HepG2 (cell line): ENCODE results near the gene RASL10A. TPM values are rescaled to one million over a fixed set of nuclear protein-coding genes. Genes with fewer than 3 reads are reported as not detected.

Experiments used
- ATAC-seq: fragments of 200-7000 bp; cut with Tn5 transposase; 3 replicates; pipeline ENCODE4 v1.9.1; 2020; ENCODE audit warnings: mild to moderate bottlenecking, moderate library complexity
- BruUV-seq: library from RNA; stranded (reverse); fragments of 400-500 nt; replicated peaks from 2 replicates; lab custom pipeline; 2021; lab: Mats Ljungman, UMichigan
- CTCF ChIA-PET: fragments of 300-600 bp; formaldehyde crosslinking; extraction: SDS; loops from one replicate; lab custom pipeline; 2021; ENCODE audit warnings: low total read pairs, inconsistent platforms, low intra/inter-chr PET ratio; lab: Yijun Ruan, JAX
- POLR2A ChIA-PET: fragments of 350-600 bp; sonication (Branson Sonifier 250); formaldehyde crosslinking; loops from one replicate; lab custom pipeline; 2020; ENCODE audit warnings: antibody characterized with exemption, inconsistent platforms; lab: Yijun Ruan, JAX
- DNase-seq: peaks from one replicate; pipeline ENCODE4 v3.0.0-alpha.2; 2015; ENCODE audit warnings: low spot score
- FAIRE-seq: peaks from 3 replicates; lab custom pipeline; 2011; peaks lifted over from hg19 to GRCh38; lab: Jason Lieb, UNC
- H2AFZ ChIP-seq: one replicate; pipeline ENCODE4 v1.6.1; 2011; ENCODE audit warnings: low read length, inconsistent platforms
- H3K27ac ChIP-seq: fragments of 300-600 bp; 3 replicates; pipeline ENCODE4 v1.8.0; 2011; ENCODE audit warnings: mixed run types, mild to moderate bottlenecking, mixed read lengths, low read length, inconsistent platforms; ENCODE audit not compliant: insufficient read depth; ENCODE audit errors: extremely low read length
- H3K27me3 ChIP-seq, 2 experiments: fragments of 200-600 bp in 1 of 2; 2 replicates in 1 of 2; 3 replicates in 1 of 2; pipeline versions ENCODE4 v1.6.0 to v1.8.0; 2011; ENCODE audit warnings: low read length in 2 of 2, mild to moderate bottlenecking in 2 of 2, moderate library complexity in 2 of 2, inconsistent platforms in 1 of 2; ENCODE audit not compliant: insufficient read depth in 2 of 2, control insufficient read depth in 1 of 2
- H3K36me3 ChIP-seq, 2 experiments: fragments of 200-600 bp in 1 of 2; replicated peaks in 1 of 2; 2 replicates in 1 of 2; 3 replicates in 1 of 2; pipeline versions ENCODE4 v1.5.1 to v1.8.0; 2011; ENCODE audit warnings: low read length in 2 of 2, inconsistent platforms in 1 of 2; ENCODE audit not compliant: insufficient read depth in 2 of 2, control insufficient read depth in 1 of 2
- H3K4me1 ChIP-seq: 2 replicates; pipeline ENCODE4 v1.5.1; 2012; ENCODE audit warnings: low read length, inconsistent platforms; ENCODE audit not compliant: insufficient read depth
- H3K4me2 ChIP-seq: 2 replicates; pipeline ENCODE4 v1.6.0; 2011; ENCODE audit warnings: low read depth, low read length, inconsistent platforms
- H3K4me3 ChIP-seq, 3 experiments: fragments of 200-600 bp in 1 of 3; sonication (generic), shearing (Covaris generic) in 1 of 3; replicated peaks in 1 of 3; 2 replicates each; pipeline ENCODE4 v1.5.1; 2011 to 2016; ENCODE audit warnings: low read length in 3 of 3, inconsistent platforms in 2 of 3, low read depth in 2 of 3, mild to moderate bottlenecking in 2 of 3, control low read depth in 1 of 3, mixed read lengths in 1 of 3; ENCODE audit not compliant: insufficient read depth in 1 of 3
- H3K79me2 ChIP-seq: one replicate; pipeline ENCODE4 v1.6.1; 2011; ENCODE audit warnings: low read length, inconsistent platforms; ENCODE audit not compliant: insufficient read depth
- H3K9ac ChIP-seq: 2 replicates; pipeline ENCODE4 v1.6.0; 2011; ENCODE audit warnings: mild to moderate bottlenecking, low read depth, low read length, inconsistent platforms; ENCODE audit not compliant: insufficient read depth
- H3K9me3 ChIP-seq: 2 replicates; pipeline ENCODE4 v1.5.1; 2012; ENCODE audit warnings: mild to moderate bottlenecking, low read length
- H4K20me1 ChIP-seq: 2 replicates; pipeline ENCODE4 v1.6.0; 2011; ENCODE audit warnings: inconsistent platforms, mild to moderate bottlenecking, low read length, moderate library complexity; ENCODE audit not compliant: insufficient read depth
- AGO2 ChIP-seq: fragments of 200-400 bp; formaldehyde crosslinking; optimal IDR thresholded peaks from 2 replicates; pipeline ENCODE3; 2017; ENCODE audit warnings: mild to moderate bottlenecking, low read depth, low read length, moderate library complexity
- CEBPG ChIP-seq: IDR thresholded peaks from 2 replicates; pipeline ENCODE4 v1.6.1; 2016
- KLF13 ChIP-seq: sonication (generic); formaldehyde crosslinking; IDR thresholded peaks from 2 replicates; pipeline ENCODE4 v1.4.0; 2020; ENCODE audit warnings: mild to moderate bottlenecking, missing genetic modification reagents
- RELA ChIP-seq: sonication (generic); formaldehyde crosslinking; IDR thresholded peaks from 2 replicates; pipeline ENCODE4 v1.4.0; 2020; ENCODE audit warnings: missing genetic modification reagents
- SMAD1 ChIP-seq: sonication (generic); formaldehyde crosslinking; IDR thresholded peaks from 2 replicates; pipeline ENCODE4 v1.4.0; 2020; ENCODE audit warnings: missing genetic modification reagents, low read depth, mild to moderate bottlenecking, borderline replicate concordance
- ZFX ChIP-seq: sonication (generic); formaldehyde crosslinking; IDR thresholded peaks from 2 replicates; pipeline ENCODE4 v1.4.0; 2020; ENCODE audit warnings: mild to moderate bottlenecking, low read depth, missing genetic modification reagents, moderate library complexity
- ZNF232 ChIP-seq: sonication (generic); formaldehyde crosslinking; IDR thresholded peaks from 2 replicates; pipeline ENCODE4 v1.4.0; 2020; ENCODE audit warnings: missing genetic modification reagents, borderline replicate concordance
- WGBS: methylation state at CpG from one replicate; pipeline ENCODE4 v1.1.6; 2017; ENCODE audit warnings: low lambda C conversion rate; 5-methylcytosine and 5-hydroxymethylcytosine counted together
- in situ Hi-C: cut with HindIII; loops from 2 replicates; pipeline ENCODE4 v1.10.0; 2017; ENCODE audit warnings: low pct_unique_long_range_greater_than_20kb; ENCODE audit not compliant: extremely low pct_ligation_motif_present
- intact Hi-C: fragments of 100-400 bp; cut with micrococcal nuclease; formaldehyde crosslinking; loops from one replicate; pipeline ENCODE4 v1.10.0; 2022; ENCODE audit not compliant: unreplicated experiment
- polyA plus RNA-seq, 8 experiments: library from polyadenylated mRNA; depleted of rRNA in 3 of 8; stranded (reverse) in 7 of 8; unstranded in 1 of 8; fragments of >200 nt; fragmentation: Illumina TruSeq in 4 of 8; extraction: Trizol in 4 of 8; gene quantifications; 2 replicates each; pipeline versions ENCODE4 v1.2.1 to v1.2.3, GENCODE V29; 2011 to 2016; ENCODE audit warnings: low read depth in 4 of 8, missing spikeins in 1 of 8, mixed read lengths in 1 of 8; ENCODE audit not compliant: insufficient read depth in 1 of 8
- total RNA-seq, 5 experiments: library from RNA; depleted of rRNA; stranded (reverse); fragments of >200 nt; fragmentation: Illumina TruSeq; extraction: Trizol; gene quantifications; 2 replicates each; pipeline ENCODE4 v1.2.3, GENCODE V29; 2016; ENCODE audit warnings: low read depth in 1 of 5
- TF ChIP-seq, protein P1 (sequence below): sonication (generic); formaldehyde crosslinking; IDR thresholded peaks from 2 replicates; pipeline ENCODE4 v1.5.1; 2020; ENCODE audit warnings: mild to moderate bottlenecking, missing genetic modification reagents, borderline replicate concordance
- TF ChIP-seq, protein P2 (sequence below): IDR thresholded peaks from 2 replicates; pipeline ENCODE4 v1.6.1; 2016; ENCODE audit warnings: low read depth, missing genetic modification reagents, missing compliant biosample characterization

RASL10A gene
- total and polyA plus RNA-seq, 2 of the 13 experiments (the other 11 are each of a cell fraction or from before 2014, with no cell fraction given) = 0.05 to 0.22 TPM

DNA sequence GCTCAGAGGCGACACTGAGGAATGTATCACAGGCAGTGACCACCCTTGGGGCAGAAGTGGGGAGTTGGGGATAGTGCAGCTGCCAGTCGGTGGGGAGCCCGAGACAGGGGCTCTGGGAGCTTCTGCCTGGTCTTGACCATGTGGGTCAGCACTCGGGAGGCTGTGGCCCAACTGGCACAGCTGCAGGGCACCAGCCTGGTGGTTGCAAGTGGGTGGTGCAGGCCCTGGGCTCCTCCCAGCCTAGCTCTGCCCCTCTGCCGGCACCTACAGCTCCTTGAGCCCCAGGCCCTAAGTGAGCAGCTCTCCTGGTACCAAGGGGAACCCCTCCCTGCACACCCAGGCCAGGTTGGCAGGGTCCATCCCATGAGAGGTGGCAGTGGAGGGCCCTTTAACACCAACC lies 12.6 kb upstream of the RASL10A start:
- ChIA-PET POLR2A (no interaction called here), CTCF (no interaction called here)
- H3K27ac ChIP-seq = no peak overlapping the region
- no peaks in the 10 kb centered on the region for H3K9me3 ChIP-seq
- H3K9ac ChIP-seq = no peak overlapping the region
- FAIRE-seq (no peak), DNase-seq (no peak), ATAC-seq (peak; percentile 48)
- intact Hi-C loops (no loop called here), in situ Hi-C loops (no loop called here)
- TF ChIP-seq CEBPG (no peak), SMAD1 (no peak), ZNF232 (CRISPR knock-in tag) (no peak), KLF13 (CRISPR knock-in tag) (no peak), ZFX (CRISPR knock-in tag) (no peak), RELA (no peak), AGO2 (no peak)
- TF ChIP-seq, protein P1, sequence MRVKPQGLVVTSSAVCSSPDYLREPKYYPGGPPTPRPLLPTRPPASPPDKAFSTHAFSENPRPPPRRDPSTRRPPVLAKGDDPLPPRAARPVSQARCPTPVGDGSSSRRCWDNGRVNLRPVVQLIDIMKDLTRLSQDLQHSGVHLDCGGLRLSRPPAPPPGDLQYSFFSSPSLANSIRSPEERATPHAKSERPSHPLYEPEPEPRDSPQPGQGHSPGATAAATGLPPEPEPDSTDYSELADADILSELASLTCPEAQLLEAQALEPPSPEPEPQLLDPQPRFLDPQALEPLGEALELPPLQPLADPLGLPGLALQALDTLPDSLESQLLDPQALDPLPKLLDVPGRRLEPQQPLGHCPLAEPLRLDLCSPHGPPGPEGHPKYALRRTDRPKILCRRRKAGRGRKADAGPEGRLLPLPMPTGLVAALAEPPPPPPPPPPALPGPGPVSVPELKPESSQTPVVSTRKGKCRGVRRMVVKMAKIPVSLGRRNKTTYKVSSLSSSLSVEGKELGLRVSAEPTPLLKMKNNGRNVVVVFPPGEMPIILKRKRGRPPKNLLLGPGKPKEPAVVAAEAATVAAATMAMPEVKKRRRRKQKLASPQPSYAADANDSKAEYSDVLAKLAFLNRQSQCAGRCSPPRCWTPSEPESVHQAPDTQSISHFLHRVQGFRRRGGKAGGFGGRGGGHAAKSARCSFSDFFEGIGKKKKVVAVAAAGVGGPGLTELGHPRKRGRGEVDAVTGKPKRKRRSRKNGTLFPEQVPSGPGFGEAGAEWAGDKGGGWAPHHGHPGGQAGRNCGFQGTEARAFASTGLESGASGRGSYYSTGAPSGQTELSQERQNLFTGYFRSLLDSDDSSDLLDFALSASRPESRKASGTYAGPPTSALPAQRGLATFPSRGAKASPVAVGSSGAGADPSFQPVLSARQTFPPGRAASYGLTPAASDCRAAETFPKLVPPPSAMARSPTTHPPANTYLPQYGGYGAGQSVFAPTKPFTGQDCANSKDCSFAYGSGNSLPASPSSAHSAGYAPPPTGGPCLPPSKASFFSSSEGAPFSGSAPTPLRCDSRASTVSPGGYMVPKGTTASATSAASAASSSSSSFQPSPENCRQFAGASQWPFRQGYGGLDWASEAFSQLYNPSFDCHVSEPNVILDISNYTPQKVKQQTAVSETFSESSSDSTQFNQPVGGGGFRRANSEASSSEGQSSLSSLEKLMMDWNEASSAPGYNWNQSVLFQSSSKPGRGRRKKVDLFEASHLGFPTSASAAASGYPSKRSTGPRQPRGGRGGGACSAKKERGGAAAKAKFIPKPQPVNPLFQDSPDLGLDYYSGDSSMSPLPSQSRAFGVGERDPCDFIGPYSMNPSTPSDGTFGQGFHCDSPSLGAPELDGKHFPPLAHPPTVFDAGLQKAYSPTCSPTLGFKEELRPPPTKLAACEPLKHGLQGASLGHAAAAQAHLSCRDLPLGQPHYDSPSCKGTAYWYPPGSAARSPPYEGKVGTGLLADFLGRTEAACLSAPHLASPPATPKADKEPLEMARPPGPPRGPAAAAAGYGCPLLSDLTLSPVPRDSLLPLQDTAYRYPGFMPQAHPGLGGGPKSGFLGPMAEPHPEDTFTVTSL = no peak
- TF ChIP-seq, protein P2, sequence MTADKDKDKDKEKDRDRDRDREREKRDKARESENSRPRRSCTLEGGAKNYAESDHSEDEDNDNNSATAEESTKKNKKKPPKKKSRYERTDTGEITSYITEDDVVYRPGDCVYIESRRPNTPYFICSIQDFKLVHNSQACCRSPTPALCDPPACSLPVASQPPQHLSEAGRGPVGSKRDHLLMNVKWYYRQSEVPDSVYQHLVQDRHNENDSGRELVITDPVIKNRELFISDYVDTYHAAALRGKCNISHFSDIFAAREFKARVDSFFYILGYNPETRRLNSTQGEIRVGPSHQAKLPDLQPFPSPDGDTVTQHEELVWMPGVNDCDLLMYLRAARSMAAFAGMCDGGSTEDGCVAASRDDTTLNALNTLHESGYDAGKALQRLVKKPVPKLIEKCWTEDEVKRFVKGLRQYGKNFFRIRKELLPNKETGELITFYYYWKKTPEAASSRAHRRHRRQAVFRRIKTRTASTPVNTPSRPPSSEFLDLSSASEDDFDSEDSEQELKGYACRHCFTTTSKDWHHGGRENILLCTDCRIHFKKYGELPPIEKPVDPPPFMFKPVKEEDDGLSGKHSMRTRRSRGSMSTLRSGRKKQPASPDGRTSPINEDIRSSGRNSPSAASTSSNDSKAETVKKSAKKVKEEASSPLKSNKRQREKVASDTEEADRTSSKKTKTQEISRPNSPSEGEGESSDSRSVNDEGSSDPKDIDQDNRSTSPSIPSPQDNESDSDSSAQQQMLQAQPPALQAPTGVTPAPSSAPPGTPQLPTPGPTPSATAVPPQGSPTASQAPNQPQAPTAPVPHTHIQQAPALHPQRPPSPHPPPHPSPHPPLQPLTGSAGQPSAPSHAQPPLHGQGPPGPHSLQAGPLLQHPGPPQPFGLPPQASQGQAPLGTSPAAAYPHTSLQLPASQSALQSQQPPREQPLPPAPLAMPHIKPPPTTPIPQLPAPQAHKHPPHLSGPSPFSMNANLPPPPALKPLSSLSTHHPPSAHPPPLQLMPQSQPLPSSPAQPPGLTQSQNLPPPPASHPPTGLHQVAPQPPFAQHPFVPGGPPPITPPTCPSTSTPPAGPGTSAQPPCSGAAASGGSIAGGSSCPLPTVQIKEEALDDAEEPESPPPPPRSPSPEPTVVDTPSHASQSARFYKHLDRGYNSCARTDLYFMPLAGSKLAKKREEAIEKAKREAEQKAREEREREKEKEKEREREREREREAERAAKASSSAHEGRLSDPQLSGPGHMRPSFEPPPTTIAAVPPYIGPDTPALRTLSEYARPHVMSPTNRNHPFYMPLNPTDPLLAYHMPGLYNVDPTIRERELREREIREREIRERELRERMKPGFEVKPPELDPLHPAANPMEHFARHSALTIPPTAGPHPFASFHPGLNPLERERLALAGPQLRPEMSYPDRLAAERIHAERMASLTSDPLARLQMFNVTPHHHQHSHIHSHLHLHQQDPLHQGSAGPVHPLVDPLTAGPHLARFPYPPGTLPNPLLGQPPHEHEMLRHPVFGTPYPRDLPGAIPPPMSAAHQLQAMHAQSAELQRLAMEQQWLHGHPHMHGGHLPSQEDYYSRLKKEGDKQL (CRISPR knock-in tag) = no peak
- 86% methylated on average over 1 of the region's 5 CpGs for WGBS
- H3K4me2 ChIP-seq = no peak overlapping the region
- no TSS peak for BruUV-seq
- H3K36me3 ChIP-seq = peaks cover 6 to 16% of the 10 kb centered on the region in 2 experiments; a peak in 4 of 5 replicates
- H4K20me1 ChIP-seq = no peaks in the 10 kb centered on the region
- no peaks in the 10 kb centered on the region for H3K4me1 ChIP-seq
- no peaks in the 10 kb centered on the region for H3K79me2 ChIP-seq
- H3K27me3 ChIP-seq = no peaks in the 10 kb centered on the region
- no peak overlapping the region for H2AFZ ChIP-seq
- H3K4me3 ChIP-seq = no peak overlapping the region
